SK-N-SH (cell line): ENCODE data around the gene PGF. TPM values are rescaled to one million over a fixed set of nuclear protein-coding genes. Genes with fewer than 3 reads are reported as not detected.
A peak's percentile ranks its signal among the peaks of the same experiment; 100 is the strongest.

Experiments
- CTCF ChIA-PET: fragments of 300-600, 350-600 bp; formaldehyde crosslinking; extraction: SDS; loops from one replicate; lab custom pipeline; 2021; lab: Yijun Ruan, JAX
- POLR2A ChIA-PET: fragments of 350-600 bp; sonication (Branson Sonifier 250); formaldehyde crosslinking; extraction: SDS; loops from one replicate; lab custom pipeline; 2020; ENCODE audit warnings: antibody characterized with exemption, inconsistent platforms; lab: Yijun Ruan, JAX
- DNase-seq: peaks from one replicate; pipeline ENCODE4 v3.0.0; 2012
- H2AFZ ChIP-seq: fragments of 200-600 bp; sonication (generic); 2 replicates; pipeline ENCODE4 v1.8.1; 2016; ENCODE audit warnings: antibody characterized with exemption, mild to moderate bottlenecking, low read depth
- H3F3A ChIP-seq: fragments of 200-600 bp; sonication (generic); replicated peaks from 2 replicates; pipeline ENCODE3; 2016; ENCODE audit warnings: antibody characterized with exemption, mild to moderate bottlenecking; ENCODE audit not compliant: insufficient read depth
- H3K27ac ChIP-seq, 2 experiments: fragments of 200-500 bp in 1 of 2; fragments of 200-600 bp in 1 of 2; sonication (Bioruptor generic) in 1 of 2; sonication (generic), shearing (Covaris generic) in 1 of 2; 2 replicates each; pipeline versions ENCODE4 v1.5.1 to v1.6.1; 2014 to 2016; ENCODE audit warnings: low read depth in 2 of 2, inconsistent platforms in 1 of 2, low read length in 1 of 2, mild to moderate bottlenecking in 1 of 2, mixed read lengths in 1 of 2
- H3K27me3 ChIP-seq: fragments of 200-600 bp; sonication (generic), shearing (Covaris generic); 2 replicates; pipeline ENCODE4 v1.6.1; 2016; ENCODE audit warnings: mixed run types; ENCODE audit not compliant: insufficient read depth
- H3K36me3 ChIP-seq, 2 experiments: fragments of 200-500 bp in 1 of 2; fragments of 200-600 bp in 1 of 2; sonication (Bioruptor generic) in 1 of 2; sonication (generic) in 1 of 2; replicated peaks in 1 of 2; 2 replicates each; pipeline versions ENCODE3 to v1.5.1; 2014 to 2016; ENCODE audit warnings: low read length in 1 of 2, mild to moderate bottlenecking in 1 of 2; ENCODE audit not compliant: insufficient read depth in 2 of 2, control insufficient read depth in 1 of 2
- H3K4me1 ChIP-seq, 2 experiments: fragments of 200-500 bp in 1 of 2; fragments of 200-600 bp in 1 of 2; sonication (Bioruptor generic) in 1 of 2; sonication (generic), shearing (Covaris generic) in 1 of 2; 2 replicates each; pipeline versions ENCODE4 v1.5.1 to v1.6.1; 2014 to 2016; ENCODE audit warnings: low read depth in 1 of 2, low read length in 1 of 2, mixed run types in 1 of 2; ENCODE audit not compliant: insufficient read depth in 2 of 2, control insufficient read depth in 1 of 2
- H3K4me2 ChIP-seq: fragments of 200-600 bp; sonication (generic), shearing (Covaris generic); 2 replicates; pipeline ENCODE4 v1.6.1; 2017; ENCODE audit warnings: mixed run types
- H3K4me3 ChIP-seq, 2 experiments: fragments of 200-500 bp in 1 of 2; fragments of 200-600 bp in 1 of 2; sonication (Bioruptor generic) in 1 of 2; sonication (generic), shearing (Covaris generic) in 1 of 2; 2 replicates each; pipeline versions ENCODE4 v1.5.1 to v1.8.1; 2014 to 2016; ENCODE audit warnings: low read depth in 2 of 2, inconsistent platforms in 1 of 2, low read length in 1 of 2, mild to moderate bottlenecking in 1 of 2, mixed read lengths in 1 of 2, moderate library complexity in 1 of 2
- H3K79me2 ChIP-seq: fragments of 200-600 bp; sonication (generic); 2 replicates; pipeline ENCODE4 v1.8.1; 2017; ENCODE audit warnings: mild to moderate bottlenecking; ENCODE audit not compliant: insufficient read depth
- H3K9ac ChIP-seq: fragments of 200-600 bp; sonication (generic); 2 replicates; pipeline ENCODE4 v1.6.1; 2017; ENCODE audit warnings: mixed run types
- H3K9me2 ChIP-seq: fragments of 200-600 bp; sonication (generic); 2 replicates; pipeline ENCODE4 v1.6.1; 2017; ENCODE audit warnings: mixed run types
- H3K9me3 ChIP-seq: fragments of 200-600 bp; sonication (generic); 2 replicates; pipeline ENCODE4 v1.6.1; 2017; ENCODE audit warnings: mixed run types, mild to moderate bottlenecking, moderate library complexity
- H4K20me1 ChIP-seq: fragments of 200-600 bp; sonication (generic); 2 replicates; pipeline ENCODE4 v1.6.1; 2017; ENCODE audit warnings: mild to moderate bottlenecking, mixed run types; ENCODE audit not compliant: insufficient read depth
- CHD2 ChIP-seq: fragments of 150-350 bp; IDR thresholded peaks from 2 replicates; pipeline ENCODE4 v1.6.1; 2018; ENCODE audit warnings: low read length; ENCODE audit not compliant: partially characterized antibody
- ELF1 ChIP-seq: IDR thresholded peaks from 2 replicates; pipeline ENCODE4 v1.4.0; 2012
- EZH2phosphoT487 ChIP-seq: fragments of 200-600 bp; sonication (generic); IDR thresholded peaks from 2 replicates; pipeline ENCODE4 v1.6.1; 2017; ENCODE audit warnings: low read depth, mixed run types, mild to moderate bottlenecking, antibody characterized with exemption, moderate library complexity, borderline replicate concordance
- FOSL2 ChIP-seq: IDR thresholded peaks from 2 replicates; pipeline ENCODE4 v1.4.0; 2012; ENCODE audit warnings: low read depth, mild to moderate bottlenecking, moderate library complexity, borderline replicate concordance
- FOXJ3 ChIP-seq: sonication (generic); formaldehyde crosslinking; IDR thresholded peaks from 2 replicates; pipeline ENCODE4 v1.5.1; 2020; ENCODE audit warnings: mild to moderate bottlenecking, missing genetic modification reagents
- GATA2 ChIP-seq: sonication (generic); formaldehyde crosslinking; IDR thresholded peaks from 2 replicates; pipeline ENCODE4 v1.5.0; 2020; ENCODE audit warnings: mild to moderate bottlenecking, missing genetic modification reagents
- PBX3 ChIP-seq: IDR thresholded peaks from 2 replicates; pipeline ENCODE4; 2012
- POLR2AphosphoS5 ChIP-seq: IDR thresholded peaks from 2 replicates; pipeline ENCODE4 v1.6.1; 2012; ENCODE audit warnings: low read depth, low read length
- RAD21 ChIP-seq: IDR thresholded peaks from 2 replicates; pipeline ENCODE4 v1.6.1; 2012; ENCODE audit warnings: mild to moderate bottlenecking, low read length
- RCOR1 ChIP-seq: fragments of 150-350 bp; IDR thresholded peaks from 2 replicates; pipeline ENCODE4 v1.6.1; 2017; ENCODE audit warnings: antibody characterized with exemption, low read length
- RFX5 ChIP-seq: IDR thresholded peaks from 2 replicates; pipeline ENCODE4 v1.6.1; 2012; ENCODE audit warnings: mild to moderate bottlenecking, improper control_type of control experiment, low read length
- RXRA ChIP-seq: IDR thresholded peaks from 2 replicates; pipeline ENCODE4 v1.4.0; 2012; ENCODE audit warnings: low read depth, mild to moderate bottlenecking, borderline replicate concordance
- SIN3A ChIP-seq: IDR thresholded peaks from 2 replicates; pipeline ENCODE4 v1.6.1; 2012; ENCODE audit warnings: low read depth, mild to moderate bottlenecking, low read length, moderate library complexity, borderline replicate concordance
- TAF1 ChIP-seq: IDR thresholded peaks from 2 replicates; pipeline ENCODE4 v1.6.1; 2012; ENCODE audit warnings: low read depth, mild to moderate bottlenecking, low read length, moderate library complexity, borderline replicate concordance
- TCF12 ChIP-seq: IDR thresholded peaks from 2 replicates; pipeline ENCODE4 v1.4.0; 2012
- USF2 ChIP-seq: fragments of 150-350 bp; IDR thresholded peaks from 2 replicates; pipeline ENCODE4 v1.6.1; 2017; ENCODE audit warnings: antibody characterized with exemption, low read length, low read depth, borderline replicate concordance
- YY1 ChIP-seq: IDR thresholded peaks from 2 replicates; pipeline ENCODE4 v1.4.0; 2012; ENCODE audit warnings: low read depth, mild to moderate bottlenecking
- ZBTB33 ChIP-seq: IDR thresholded peaks from 2 replicates; pipeline ENCODE4 v1.4.0; 2012; ENCODE audit warnings: low read depth, borderline replicate concordance
- WGBS: methylation state at CpG from one replicate; pipeline ENCODE4 v1.1.6; 2017; ENCODE audit warnings: low lambda C conversion rate; 5-methylcytosine and 5-hydroxymethylcytosine counted together
- polyA plus RNA-seq, 3 experiments: library from polyadenylated mRNA; depleted of rRNA; stranded (reverse); fragments of >200 nt; gene quantifications; 2 replicates each; pipeline ENCODE4 v1.2.3, GENCODE V29; 2012

The PGF gene
- polyA plus RNA-seq (2012; rRNA removed), result 2.3 and 4.4 TPM in 2 replicates
- polyA plus RNA-seq (2012; cell fraction: cytosol; rRNA removed), result 2.0 and 3.5 TPM in 2 replicates
- 2.6 and 3.5 TPM in 2 replicates for polyA plus RNA-seq (2012; cell fraction: nucleus; rRNA removed)

DNA sequence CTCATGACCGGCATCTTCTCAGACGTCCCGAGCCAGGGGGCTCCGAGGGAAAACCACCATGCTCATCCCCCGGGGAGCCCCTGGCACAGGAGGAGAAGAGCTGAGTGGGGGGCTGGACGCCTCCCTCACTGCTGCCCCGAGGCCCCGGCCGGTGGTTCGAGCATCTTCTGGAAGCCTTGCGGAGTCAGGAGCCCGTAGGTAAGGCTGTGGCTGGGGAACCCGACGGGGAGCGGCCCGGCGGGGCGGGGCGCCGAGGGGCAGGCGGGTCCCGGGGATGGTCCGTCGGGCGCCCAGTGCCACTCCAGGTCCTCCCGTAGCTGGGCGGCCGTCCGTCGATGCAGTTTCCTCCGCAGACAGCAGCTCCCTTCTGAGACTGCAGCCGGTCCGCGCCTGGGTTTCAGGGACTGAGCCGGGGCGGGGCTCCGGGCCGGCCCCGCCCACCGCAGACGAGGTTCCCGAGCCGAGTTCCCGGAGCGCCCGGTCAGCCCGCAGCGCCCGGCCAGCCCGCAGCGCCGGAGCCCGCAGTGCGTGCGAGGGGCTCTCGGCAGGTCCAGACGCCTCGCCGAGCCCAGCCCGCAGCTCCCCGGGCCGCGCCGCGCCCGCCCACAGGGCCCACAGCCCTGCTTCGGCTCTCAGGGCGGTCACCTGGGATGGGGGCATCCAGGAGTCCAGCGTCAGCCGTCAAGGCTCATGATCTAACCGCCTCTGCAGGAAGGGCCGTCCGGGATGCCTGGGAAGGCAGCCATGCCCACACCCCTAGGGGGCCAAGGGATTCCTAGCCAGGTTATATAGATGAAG, at the start of gene PGF:
TSS of gene PGF (minus strand) at position 369 of the 798 bp plus-strand sequence. CDS start at position 14, 355 bp downstream.
- POLR2A ChIA-PET, result interaction anchor here (0.6 to 2.0 kb wide), 8 partner anchors 9 to 114 kb away, joined by 3 to 6 read pairs (median 3); partner anchors contain the start of gene ZC2HC1C
- 27% methylated on average over 7 of the region's 73 CpGs for WGBS
- no peaks in the 10 kb centered on the region for H3K9me3 ChIP-seq
- DNase-seq, result peak; percentile 93
- H3F3A ChIP-seq, result no peaks in the 10 kb centered on the region
- H3K4me2 ChIP-seq, result peak within 1 kb of the TSS; percentile 85
- no peaks in the 10 kb centered on the region for H3K9me2 ChIP-seq
- no peak for TF ChIP-seq ZBTB33
- TF ChIP-seq ELF1, result no peak
- TF ChIP-seq CHD2, result peak; percentile 9
- no peak; the same call in 1 of the 2 replicates for TF ChIP-seq POLR2AphosphoS5
- no peak for TF ChIP-seq EZH2phosphoT487
- TF ChIP-seq USF2, result no peak
- TF ChIP-seq TAF1, result peak; percentile 54; the same call in 1 of the 2 replicates
- TF ChIP-seq PBX3, result no peak
- TF ChIP-seq YY1, result no peak
- no peak for TF ChIP-seq RXRA
- no peak for TF ChIP-seq FOXJ3
- no peak for TF ChIP-seq TCF12
- TF ChIP-seq RAD21, result no peak
- TF ChIP-seq RCOR1, result no peak
- TF ChIP-seq SIN3A, result 0 out of 2 replicates have a peak, but pooled peaks have one; percentile 14
- no peak for TF ChIP-seq FOSL2
- TF ChIP-seq GATA2 (CRISPR knock-in tag), result no peak
- no peak for TF ChIP-seq RFX5
- no peaks in the 10 kb centered on the region for H3K79me2 ChIP-seq
- CTCF ChIA-PET, result interaction anchor here (0.6 to 2.2 kb wide), 10 partner anchors 9 to 353 kb away, joined by 3 to 26 read pairs (median 5); no protein-coding TSS in a partner anchor
- peak within 1 kb of the TSS; percentile 49 to 65 for H3K4me3 ChIP-seq
- no peaks in the 10 kb centered on the region for H4K20me1 ChIP-seq
- no peaks in the 10 kb centered on the region for H3K27me3 ChIP-seq
- peaks cover 0 to 43% of the 10 kb centered on the region in 2 experiments; a peak in 2 of 4 replicates for H3K4me1 ChIP-seq
- H3K27ac ChIP-seq, result peak within 1 kb of the TSS in 1 of 2 experiments; percentile 51; a peak in 1 of 4 replicates
- peak within 1 kb of the TSS; percentile 87 for H2AFZ ChIP-seq
- H3K9ac ChIP-seq, result peak within 1 kb of the TSS; percentile 56
- no peaks in the 10 kb centered on the region for H3K36me3 ChIP-seq
